ENCODE measurements around the gene ARSB.
"Not testable (repeated sequence)": the region's sequence is repeated elsewhere in the genome, so short reads cannot be mapped to it uniquely, and the experiment has no call there.

The ARSB gene

DNA sequence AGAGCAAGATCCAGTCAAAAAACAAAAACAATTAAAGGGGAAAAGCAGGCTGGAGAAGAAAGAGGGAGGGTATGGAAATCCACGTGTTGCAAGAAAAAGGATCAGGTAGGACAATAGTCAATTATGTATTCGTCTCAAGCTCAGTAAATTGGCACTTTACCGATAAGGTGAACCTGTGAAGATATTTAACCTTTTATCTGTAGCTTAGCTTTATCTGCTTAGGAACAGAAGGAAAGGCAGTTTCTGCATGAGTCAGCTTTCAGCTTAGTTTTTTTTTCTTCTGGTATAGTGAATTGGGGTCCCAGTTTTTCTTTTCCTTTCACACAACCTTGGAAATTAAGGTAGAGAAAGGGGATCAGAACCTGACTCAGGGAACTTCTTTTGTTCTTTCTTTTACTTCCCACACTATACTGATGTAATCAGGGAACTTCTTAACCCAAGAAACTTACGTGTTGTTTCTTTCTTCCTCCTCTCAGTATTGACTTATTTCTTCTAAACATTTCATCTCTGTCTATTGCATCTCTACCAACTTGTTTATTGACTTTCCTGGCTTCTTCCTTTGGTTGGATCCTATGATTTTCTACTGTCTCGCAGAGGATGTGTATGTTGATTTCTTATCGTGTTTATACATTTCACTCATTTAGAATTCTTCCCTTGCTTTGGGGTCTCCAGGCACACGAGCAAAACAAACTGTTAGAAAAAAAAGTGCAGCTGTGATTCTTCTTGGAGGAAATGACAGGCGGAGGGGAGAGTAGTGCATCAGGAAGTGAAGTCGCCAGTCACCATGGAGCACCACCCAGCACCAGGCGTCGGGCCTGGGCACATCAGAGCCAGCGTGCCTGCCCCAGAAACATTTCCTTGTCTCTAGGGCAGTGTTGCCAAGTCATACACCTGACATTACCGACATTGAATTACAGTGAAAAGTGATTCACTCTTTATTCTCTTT lies 213.6 kb downstream of the ARSB start:
- peak; percentile 52 for DNase-seq

DNA sequence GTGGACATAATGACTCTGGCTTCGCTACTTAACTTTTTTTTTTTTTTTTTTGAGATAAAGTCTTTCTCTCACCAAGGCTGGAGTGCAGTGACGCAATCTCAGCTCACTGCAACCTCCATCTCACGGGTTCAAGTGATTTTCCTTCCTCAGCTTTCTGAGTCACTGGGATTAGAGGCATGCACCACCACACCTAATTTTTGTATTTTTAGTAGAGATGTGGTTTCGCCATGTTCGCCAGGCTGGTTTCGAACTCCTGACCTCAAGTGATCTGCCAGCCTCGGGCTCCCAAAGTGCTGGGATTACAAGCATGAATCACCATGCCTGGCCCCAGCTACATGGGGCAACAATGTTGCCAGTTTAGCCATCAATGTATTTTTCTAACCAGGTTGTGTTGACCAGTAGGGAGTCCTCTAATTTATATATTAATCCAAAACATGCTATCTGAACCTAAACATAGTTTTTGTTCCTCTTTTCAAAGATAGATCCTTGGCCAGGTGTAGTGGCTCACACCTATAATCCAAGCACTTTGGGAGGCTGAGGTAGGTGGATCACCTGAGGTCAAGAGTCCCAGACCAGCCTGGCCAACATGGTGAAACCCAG lies 216.2 kb downstream of the ARSB start:
- no peak for DNase-seq

DNA sequence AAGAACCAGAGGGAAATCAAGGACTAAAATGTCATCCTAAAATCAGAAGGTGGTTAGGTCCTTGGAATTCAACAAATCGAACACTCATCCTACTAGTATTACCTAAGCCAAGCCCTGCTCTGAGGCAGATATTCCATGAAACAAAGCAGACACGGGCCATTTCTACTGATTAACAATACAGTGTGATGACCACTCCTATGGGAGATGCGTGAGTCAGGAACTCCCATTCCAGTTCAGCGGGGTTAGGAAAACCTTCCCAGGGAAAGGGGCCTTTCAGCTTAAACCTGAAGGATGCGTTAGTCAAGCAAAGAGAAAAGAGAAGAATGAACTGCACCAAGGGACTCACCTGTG lies 218.7 kb downstream of the ARSB start:
- DNase-seq, result no peak

DNA sequence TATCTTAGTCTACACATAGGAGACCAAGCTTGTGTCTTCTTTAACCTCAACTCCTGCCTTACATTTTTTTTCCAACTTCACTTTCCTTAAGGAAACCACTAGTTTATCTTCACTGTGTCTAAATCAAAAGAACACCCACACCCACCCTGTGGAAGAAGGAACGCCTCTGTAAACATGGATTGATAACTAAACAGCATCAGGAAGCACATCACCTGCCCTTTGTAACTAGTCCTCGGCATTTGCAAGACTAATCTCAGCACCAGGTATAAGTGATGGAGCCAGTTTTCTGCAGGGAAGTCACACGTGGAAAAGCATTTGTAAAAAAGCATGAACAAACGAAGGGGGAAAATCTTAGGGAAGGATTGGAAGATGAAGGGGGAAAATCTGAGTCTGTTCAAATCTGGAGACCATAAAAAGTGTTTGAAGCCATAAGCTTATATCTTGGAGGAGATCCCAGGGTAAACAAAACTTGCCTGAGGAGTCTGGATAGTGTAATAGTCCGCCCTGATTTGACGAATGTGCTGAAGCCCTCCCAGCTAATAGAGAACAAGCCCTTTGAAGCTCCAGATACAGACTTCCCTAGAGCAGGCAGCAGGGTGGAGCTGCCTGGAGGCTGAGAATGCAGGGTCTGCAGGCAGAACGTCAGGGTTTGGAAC lies 219.2 kb downstream of the ARSB start:
- no peak for DNase-seq

DNA sequence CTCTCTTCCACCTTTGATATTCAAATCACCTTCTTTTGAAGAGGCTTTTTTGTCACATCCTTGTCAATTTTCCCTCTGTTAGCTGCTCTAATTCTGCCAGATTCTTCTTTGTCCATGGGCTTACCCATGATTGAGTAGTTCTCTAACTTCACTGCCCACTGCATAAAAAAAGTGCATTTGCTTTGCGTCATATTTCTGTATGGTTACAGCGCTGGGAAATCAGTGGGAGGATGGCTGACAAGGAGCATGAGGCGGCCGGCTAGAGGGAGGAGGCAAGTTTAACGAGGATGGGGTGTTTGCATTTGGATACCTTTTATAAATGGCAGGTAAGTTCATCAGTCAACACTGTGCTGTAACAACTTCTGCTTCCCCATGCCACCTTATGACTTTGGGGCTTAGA lies 220.0 kb downstream of the ARSB start:
- no peak for DNase-seq

DNA sequence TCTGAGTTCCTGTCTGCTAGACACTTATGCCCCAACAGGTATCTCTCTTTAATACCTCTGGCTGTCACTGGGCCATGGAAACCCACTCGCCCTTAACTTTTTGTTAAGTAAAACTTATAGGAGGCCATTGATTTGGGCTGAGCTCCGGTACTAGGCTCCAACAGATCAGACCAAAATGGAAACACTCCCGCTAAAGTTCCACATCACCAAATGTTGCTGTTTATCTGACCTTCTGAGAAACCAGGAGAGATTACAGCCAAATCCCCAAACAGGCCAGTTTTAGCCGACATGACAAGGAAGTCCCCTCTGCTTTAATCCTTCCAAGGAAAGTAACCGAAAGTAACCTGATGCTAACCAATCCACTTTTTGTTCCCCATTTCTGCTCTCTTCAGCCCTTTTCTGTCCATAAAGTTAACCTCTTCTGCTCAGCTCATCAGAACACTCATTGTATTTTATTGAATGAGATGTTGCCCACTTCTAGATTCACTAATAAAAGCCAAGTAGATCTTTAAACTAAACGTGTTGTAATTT lies 221.4 kb downstream of the ARSB start:
- DNase-seq, result peak; percentile 46

DNA sequence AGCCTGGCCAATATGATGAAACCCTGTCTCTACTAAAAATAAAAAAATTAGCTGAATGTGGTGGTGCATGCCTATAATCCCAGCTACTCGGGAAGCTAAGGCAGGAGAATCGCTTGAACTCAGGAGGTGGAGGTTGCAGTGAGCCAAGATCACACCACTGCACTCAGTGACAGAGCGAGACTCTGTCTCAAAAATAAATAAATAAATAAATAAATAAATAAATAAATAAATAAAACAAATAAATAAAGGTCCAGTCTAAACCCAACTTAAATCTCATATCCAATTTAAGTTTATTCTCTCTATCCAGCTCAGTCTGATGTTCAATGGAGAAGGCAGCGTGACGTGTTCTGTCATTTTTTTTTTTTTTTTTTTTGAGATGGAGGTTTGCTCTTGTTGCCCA lies 222.4 kb downstream of the ARSB start:
- DNase-seq, result not testable (repeated sequence)

DNA sequence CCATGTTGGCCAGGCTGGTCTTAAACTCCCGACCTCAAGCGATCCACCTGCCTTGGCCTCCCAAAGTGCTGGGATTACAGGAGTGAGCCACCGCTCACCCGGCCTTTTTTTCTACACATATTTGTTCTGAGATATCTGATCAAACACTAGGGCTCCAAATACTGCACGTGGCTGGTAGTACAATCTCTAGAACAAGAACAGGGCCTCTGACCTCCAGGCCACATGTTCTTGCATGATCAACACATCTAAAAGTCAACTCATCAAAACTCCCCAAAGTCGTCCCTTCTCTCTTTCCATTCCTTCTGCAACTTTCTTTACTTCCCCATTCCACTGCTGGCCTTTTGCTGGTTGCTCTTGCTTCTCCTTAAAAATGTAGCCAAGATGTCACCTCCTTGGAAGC lies 223.3 kb downstream of the ARSB start:
- peak; percentile 61 for DNase-seq

DNA sequence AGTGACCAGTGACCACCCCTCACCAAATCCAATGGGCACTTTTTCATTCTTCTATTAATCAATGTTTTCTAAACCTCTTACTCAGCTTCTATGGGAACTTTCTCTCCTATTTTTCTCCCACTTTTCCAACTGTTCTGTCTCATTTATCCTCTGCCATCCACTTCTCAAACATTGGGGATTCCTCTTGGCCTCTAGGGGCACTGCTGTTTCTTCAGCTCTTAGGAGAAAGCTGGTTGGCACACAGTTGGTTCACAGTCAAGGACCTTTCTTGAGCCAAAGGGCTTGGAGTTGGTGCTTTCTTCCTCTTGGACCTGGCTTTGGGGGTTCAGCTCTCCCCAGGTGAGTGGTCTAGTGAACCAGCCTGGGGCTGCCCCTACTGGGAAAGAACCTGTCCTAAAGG lies 224.3 kb downstream of the ARSB start:
- DNase-seq, result no peak

DNA sequence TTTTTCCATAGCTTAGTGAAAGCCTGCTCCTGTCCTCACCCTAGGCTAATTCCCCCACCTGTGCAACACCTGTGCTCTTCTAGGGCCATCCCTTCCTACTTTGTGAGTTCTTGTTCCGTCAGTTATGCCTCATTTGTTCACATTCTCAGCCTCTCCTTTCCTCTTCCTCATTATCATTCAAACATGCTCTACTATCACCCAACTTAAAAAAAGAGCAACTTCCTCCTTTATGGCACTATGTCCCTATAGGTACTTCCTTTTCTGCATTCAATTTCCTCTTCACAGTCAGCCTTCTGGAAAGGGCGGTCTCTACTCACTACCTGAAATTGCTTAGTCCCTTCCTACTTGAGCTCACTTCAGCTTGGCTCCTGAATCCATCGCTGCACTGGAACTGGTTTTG lies 224.7 kb downstream of the ARSB start:
- DNase-seq, result peak; percentile 58

DNA sequence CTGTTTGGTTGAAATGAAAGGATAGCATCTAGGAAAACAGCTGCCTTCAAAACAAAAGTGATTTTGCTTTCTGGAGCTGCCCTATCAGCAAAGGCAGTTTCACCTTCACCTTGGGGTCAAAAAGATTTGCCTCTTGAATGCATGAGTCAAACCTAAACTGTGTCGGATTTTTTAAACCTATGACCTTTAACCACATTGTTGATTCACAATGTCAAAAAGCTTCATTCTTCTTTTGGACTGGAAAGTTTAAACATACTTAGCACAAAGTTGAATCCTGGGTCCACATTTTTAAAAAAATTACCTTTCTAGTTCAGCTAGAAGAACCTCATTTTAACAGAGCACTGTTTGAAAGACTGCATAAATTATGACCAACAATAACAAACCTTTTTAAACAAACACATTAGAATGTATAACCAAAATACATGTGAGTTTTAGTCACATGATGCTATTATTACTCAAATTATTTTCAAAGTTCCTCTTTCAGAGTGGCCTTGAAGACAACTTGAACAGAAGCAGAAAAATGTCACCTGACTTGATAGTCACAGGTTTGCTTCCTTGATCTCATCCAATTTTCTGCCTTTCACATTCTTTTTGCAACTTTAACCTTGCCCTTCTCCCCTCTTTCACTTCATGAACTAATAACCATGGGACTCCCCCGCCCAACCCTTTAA lies 226.8 kb downstream of the ARSB start:
- DNase-seq, result peak; percentile 74

DNA sequence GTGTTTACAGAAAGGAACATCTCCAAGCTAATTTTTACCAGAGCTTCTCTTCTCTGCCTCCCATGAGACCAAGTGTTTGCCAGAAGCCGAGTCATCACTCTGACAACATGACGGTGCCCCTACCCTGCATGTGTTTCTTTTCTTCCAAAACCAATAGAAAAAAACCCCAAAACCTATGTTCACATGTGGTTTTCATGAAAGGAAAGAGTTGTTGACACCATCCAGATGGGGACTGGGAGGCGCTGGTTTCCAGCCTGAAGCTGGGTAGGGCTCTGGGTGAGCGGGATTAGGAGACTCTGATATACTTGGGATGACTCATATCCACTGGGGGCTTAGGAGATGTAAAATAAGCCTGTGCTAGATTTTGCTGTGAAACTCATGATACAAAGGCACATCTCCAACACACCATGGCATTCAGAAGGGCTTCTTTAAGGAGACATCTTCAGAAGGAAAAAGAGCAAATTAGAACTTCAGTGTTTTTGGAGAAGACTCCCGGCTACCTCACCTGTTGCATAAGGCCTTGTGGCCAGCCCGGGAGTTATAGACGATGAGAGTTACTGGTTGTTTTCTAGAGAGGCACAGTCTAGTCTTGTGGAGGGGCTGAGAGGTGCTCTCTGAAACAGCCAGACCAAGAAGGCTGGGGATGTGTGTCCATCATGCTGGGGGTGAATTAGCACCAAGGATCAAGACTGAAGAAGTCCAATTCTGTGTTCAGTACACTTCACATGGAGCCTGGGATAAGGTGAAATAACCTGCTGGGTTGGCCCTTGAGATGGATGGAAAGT lies 227.6 kb downstream of the ARSB start:
- no peak for DNase-seq

DNA sequence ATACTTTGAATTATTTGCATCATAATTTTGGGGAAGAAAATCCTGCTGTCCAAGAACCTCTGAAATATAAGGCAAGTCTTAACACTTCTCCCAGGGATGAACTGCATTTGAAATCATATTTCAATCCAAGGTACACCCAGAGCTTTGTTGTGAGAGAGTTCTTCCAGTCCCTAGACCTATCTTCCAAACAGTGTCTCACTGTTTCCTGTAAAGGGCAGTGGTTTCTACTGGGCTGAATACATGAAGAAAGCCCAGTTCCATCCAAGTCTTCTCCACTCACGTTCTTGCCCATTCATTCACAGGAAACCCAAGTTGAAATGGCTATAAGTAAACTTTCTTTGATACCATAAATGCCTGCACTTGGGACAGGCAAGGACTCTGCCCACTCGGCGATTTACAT lies 228.3 kb downstream of the ARSB start:
- no peak for DNase-seq

DNA sequence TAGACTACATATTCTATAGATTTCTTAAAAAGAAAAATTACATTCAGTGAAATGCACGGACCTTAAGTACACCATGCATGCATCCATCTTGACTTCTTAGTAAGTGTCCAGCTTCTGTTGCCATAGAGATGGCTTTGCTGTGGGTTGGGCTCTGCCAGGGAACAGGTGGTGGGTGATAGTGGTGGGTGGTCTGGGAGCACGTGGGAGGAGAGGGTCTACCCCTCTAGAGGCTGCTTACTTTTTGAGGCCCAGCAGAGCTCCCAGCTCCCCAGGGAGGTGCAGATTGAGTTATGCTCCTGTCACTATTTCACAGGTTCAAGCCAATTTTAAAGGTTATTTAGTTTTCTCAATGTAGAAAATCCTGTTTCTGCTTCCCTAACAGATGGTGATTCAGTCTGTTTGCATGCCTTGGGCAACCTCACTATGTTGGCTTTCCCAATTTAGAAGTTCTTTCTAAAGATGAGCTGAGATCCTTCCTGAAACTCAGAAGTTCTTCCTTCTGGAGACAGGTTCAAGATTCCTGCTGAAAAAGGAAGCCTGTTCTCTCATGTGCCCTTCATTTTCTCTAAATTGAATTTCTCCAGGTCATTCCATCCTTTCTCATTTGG lies 229.2 kb downstream of the ARSB start:
- DNase-seq, result peak; percentile 56

DNA sequence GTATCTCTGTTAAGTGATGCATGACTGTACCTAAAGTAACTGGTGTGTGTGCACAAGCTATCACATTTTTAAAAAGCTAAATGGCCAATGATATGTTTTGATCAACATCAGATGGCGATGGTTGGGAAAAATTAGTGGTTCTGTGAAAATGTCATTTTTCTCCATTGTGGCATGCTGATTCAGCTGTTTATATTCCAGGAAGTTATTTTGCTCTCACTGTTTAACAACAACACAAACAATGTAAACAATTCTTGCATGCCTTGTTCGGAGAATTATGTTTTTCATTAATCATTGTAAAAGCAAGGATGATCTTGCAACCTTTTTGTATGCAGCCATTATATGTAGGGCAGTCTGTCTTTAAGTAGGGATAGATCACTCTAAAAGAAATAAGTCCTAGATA lies 230.5 kb downstream of the ARSB start:
- no peak for DNase-seq

DNA sequence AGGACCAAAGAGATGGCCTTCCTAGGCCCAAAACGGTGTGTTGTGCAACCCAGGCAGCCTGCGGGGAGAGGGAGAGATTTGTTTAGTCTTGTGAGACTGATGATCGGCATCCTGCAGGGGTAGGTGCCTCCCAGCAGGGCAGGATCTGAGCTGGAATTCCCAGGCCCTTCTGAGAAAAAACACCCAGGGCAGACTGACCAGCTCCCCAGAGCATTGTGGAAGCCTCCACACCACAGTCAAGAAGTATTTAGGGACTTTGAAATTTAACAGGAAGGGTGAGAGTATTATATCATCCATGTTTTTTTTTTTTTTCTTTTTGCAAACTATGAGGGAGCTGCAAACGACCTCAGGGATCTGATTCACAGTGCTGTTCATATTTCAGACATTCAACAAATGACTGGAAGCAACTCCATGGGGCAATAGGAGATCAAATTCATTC lies 232.0 kb downstream of the ARSB start:
- no peak for DNase-seq

DNA sequence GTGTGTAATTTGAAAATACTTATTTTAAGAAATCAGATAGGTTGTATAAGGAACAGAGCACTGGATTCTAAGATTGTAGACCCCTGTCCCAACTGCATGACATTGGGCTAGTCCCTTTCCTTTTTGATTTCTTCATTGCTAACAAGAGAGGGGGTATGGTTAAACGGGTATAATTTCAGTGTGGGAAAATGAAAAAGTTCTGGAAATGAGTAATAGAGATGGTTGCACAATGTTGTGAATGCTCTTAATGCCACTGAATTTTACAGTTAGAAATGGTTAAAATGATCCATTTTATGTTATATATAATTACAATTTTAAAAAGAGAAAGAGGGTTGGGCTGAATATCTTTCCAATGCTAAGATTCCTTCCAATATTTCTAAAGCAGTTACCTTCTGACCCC lies 233.2 kb downstream of the ARSB start:
- DNase-seq, result peak; percentile 23

DNA sequence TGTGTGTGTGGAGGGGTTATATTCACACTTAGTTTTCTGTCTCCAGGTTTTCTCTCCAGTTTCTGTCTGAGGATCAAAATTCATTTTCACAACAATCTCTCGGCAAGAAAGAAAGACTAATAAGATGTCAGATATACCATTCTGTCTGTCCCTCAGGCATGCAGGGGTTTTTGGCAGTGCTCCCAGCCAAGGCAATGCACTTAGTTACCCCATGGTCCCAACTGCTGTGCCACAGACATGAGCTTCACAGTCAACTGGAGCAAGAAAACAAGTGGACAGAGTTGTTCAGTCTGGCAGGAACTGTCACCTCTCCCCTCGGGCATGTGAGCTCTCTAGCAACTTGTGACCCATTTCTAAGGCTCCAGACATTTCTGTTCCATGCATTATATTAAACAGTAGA lies 234.8 kb downstream of the ARSB start:
- no peak for DNase-seq

DNA sequence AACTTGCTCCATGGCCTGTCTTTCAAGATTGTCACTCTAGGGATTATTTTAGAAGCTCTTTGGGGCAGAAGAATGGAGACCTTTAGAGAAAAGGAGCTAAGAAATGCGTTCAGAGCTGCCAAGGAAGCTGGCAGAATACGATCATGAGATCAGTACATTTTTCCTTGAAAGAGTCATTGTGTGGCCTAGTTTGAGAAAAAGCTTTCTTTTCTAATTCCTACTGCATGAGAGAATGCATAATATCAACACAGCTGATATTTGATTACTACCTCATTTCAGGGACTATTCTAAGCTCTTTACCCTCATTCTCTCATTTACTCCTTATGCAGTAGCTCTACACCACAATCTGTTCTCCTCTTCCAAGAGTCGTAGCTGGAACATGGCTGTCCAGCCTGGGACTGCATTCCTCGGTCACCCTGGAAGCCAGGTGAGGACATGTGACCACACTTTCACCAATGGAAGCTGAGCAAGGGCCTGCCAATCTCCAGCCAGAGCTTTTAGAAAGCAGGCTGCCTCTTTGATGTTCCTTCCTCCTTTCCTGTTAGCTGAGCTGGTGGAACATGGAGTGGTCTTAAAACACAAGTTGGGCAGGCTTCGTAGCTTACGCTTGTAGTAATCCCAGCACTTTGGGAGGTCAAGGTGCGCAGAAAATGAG lies 237.3 kb downstream of the ARSB start:
- DNase-seq, result no peak

DNA sequence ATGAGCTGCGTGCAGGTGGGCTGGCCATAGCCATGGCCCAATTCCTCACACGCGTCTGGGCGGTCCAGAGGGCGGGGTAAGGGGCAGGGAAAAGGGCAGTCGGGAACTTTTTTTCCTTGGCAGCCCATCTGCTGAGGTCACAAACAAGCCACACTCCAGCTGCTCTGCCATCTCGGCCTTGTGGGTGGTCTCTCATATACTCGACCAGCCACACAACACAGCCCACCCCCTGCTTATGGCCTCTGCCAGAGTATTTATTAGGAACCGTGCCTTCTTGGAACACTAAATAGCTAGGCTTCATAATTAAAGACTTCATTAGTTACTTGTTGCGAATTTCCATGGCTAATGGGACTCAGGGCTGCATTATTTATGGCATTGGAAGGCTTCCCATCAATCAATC lies 238.1 kb downstream of the ARSB start:
- DNase-seq, result no peak

DNA sequence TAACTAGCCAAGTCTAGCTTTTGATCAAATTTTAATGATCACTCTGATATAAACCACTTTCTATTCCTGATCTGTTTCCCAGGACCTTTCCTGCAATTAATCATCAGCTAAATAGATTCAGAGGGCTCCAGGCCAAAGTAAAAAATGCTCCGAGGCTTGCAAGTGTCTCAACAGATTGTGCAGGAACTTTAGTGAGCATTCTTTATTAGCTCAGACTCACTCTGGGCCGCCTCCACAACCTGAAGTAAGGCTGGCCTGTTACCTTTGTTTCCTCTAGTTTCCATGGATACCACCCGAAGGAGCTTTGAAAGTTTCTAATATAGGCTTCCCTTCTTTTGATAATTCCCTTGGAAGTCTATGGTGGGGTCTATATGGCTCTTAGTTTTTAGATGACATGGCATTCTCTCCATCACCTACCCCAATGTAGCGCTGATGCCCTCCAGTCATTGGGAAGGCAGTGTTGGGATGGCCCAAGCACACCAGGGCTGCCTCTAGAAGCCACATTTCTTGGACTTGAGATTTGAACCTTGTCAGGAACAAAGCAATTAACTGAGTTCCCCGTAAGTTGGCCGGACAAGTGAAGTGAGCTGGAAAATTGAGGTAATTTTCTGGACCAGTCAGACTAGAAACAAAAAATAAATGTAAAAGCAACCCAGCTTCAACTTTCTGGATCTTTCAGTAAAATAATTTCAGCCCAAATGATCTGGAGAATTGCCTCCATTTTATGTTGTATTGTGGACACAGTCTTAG lies 238.9 kb downstream of the ARSB start:
- DNase-seq, result no peak
